ENCODE results near the gene CORO2A.

The CORO2A gene

DNA sequence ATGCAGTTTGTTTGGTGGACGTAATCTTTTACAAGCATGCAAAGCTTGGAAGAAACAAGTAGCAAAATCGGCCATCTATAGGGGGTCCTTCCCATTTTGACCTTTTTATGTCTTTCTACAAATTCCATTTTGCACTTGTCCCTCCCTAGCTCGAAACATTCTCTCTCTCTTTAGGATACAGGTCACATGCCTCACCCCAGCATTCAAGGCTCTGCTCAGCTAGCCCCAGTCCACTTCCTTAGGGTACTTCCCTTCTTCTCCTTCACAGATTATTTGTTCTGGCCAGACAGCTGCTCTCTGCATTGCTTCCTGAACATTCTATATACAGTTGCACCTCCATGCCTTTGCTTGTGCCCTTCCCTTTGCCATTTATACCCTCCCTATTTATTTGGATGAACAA is 41.7 kb downstream of the CORO2A start (continued):
- TF ChIP-seq, protein P1, sequence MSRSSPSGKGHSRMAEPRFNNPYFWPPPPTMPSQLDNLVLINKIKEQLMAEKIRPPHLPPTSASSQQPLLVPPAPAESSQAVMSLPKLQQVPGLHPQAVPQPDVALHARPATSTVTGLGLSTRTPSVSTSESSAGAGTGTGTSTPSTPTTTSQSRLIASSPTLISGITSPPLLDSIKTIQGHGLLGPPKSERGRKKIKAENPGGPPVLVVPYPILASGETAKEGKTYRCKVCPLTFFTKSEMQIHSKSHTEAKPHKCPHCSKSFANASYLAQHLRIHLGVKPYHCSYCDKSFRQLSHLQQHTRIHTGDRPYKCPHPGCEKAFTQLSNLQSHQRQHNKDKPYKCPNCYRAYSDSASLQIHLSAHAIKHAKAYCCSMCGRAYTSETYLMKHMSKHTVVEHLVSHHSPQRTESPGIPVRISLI (tag by site-specific recombination; IDR thresholded peaks at IDR 0.05): no peak
- no peak for TF ChIP-seq ZNF76 (tag by site-specific recombination; IDR thresholded peaks at IDR 0.05; ENCODE audit: borderline replicate concordance, low read depth)

DNA sequence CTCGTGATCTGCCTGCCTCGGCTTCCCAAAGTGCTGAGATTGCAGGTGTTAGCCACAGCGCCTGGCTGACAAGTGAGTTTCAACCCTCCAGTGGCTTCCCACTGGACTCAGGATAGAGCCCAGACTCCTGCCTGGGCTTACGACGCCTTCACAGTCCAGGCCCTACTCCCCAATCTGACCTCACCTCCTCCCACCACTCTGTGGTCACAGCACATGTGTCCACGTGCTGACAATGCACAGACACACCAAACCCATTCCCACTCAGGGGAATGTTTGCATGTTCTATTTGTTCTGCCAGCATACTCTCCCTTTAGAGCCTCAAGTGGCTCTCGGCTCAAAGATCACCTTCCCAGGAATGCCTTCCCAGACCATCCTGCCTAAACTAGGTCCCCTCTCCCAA is 42.3 kb downstream of the CORO2A start:
- no peaks in the 10 kb centered on the region for H3K9me3 ChIP-seq (ENCODE audit: control insufficient read depth, insufficient read depth, low read depth, low read length)
- H3K4me3 ChIP-seq (ENCODE audit: low read depth, low read length): no peak overlapping the region
- H3K4me1 ChIP-seq (ENCODE audit: control insufficient read depth, insufficient read depth, low read length): no peaks in the 10 kb centered on the region; the same call in 1 of the 2 replicates
- H3K36me3 ChIP-seq (ENCODE audit: control insufficient read depth in 2 of 2, insufficient read depth in 1 of 2, low read length in 2 of 2): no peaks in the 10 kb centered on the region
- TF ChIP-seq, protein P2, sequence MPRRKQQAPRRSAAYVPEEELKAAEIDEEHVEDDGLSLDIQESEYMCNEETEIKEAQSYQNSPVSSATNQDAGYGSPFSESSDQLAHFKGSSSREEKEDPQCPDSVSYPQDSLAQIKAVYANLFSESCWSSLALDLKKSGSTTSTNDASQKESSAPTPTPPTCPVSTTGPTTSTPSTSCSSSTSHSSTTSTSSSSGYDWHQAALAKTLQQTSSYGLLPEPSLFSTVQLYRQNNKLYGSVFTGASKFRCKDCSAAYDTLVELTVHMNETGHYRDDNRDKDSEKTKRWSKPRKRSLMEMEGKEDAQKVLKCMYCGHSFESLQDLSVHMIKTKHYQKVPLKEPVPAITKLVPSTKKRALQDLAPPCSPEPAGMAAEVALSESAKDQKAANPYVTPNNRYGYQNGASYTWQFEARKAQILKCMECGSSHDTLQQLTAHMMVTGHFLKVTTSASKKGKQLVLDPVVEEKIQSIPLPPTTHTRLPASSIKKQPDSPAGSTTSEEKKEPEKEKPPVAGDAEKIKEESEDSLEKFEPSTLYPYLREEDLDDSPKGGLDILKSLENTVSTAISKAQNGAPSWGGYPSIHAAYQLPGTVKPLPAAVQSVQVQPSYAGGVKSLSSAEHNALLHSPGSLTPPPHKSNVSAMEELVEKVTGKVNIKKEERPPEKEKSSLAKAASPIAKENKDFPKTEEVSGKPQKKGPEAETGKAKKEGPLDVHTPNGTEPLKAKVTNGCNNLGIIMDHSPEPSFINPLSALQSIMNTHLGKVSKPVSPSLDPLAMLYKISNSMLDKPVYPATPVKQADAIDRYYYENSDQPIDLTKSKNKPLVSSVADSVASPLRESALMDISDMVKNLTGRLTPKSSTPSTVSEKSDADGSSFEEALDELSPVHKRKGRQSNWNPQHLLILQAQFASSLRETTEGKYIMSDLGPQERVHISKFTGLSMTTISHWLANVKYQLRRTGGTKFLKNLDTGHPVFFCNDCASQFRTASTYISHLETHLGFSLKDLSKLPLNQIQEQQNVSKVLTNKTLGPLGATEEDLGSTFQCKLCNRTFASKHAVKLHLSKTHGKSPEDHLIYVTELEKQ (tag by site-specific recombination; IDR thresholded peaks at IDR 0.05; ENCODE audit: borderline replicate concordance): no peak
- TF ChIP-seq ZNF223 (tag by site-specific recombination; IDR thresholded peaks at IDR 0.05) (no peak), ZNF404 (tag by site-specific recombination; IDR thresholded peaks at IDR 0.05) (no peak), EGR2 (tag by site-specific recombination; IDR thresholded peaks at IDR 0.05; ENCODE audit: low read depth) (peak; percentile 52)
- TF ChIP-seq, protein P3, sequence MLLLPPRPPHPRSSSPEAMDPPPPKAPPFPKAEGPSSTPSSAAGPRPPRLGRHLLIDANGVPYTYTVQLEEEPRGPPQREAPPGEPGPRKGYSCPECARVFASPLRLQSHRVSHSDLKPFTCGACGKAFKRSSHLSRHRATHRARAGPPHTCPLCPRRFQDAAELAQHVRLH (tag by site-specific recombination; IDR thresholded peaks at IDR 0.05): no peak
- TF ChIP-seq, protein P4, sequence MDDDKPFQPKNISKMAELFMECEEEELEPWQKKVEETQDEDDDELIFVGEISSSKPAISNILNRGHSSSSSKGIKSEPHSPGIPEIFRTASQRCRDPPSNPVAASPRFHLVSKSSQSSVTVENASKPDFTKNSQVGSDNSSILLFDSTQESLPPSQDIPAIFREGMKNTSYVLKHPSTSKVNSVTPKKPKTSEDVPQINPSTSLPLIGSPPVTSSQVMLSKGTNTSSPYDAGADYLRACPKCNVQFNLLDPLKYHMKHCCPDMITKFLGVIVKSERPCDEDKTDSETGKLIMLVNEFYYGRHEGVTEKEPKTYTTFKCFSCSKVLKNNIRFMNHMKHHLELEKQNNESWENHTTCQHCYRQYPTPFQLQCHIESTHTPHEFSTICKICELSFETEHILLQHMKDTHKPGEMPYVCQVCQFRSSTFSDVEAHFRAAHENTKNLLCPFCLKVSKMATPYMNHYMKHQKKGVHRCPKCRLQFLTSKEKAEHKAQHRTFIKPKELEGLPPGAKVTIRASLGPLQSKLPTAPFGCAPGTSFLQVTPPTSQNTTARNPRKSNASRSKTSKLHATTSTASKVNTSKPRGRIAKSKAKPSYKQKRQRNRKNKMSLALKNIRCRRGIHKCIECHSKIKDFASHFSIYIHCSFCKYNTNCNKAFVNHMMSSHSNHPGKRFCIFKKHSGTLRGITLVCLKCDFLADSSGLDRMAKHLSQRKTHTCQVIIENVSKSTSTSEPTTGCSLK (tag by site-specific recombination; IDR thresholded peaks at IDR 0.05): no peak
- TF ChIP-seq, protein P5, sequence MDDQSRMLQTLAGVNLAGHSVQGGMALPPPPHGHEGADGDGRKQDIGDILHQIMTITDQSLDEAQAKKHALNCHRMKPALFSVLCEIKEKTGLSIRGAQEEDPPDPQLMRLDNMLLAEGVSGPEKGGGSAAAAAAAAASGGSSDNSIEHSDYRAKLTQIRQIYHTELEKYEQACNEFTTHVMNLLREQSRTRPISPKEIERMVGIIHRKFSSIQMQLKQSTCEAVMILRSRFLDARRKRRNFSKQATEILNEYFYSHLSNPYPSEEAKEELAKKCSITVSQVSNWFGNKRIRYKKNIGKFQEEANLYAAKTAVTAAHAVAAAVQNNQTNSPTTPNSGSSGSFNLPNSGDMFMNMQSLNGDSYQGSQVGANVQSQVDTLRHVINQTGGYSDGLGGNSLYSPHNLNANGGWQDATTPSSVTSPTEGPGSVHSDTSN (CRISPR knock-in tag; IDR thresholded peaks at IDR 0.05): no peak
- H3K27ac ChIP-seq (ENCODE audit: extremely low read depth, low read depth, low read length): no peak overlapping the region
- POLR2A ChIA-PET: no interaction called here
- CTCF ChIA-PET: interaction anchor here (1.2 kb wide), 1 partner anchor 56 kb away, joined by 4 read pairs; no protein-coding TSS in a partner anchor

DNA sequence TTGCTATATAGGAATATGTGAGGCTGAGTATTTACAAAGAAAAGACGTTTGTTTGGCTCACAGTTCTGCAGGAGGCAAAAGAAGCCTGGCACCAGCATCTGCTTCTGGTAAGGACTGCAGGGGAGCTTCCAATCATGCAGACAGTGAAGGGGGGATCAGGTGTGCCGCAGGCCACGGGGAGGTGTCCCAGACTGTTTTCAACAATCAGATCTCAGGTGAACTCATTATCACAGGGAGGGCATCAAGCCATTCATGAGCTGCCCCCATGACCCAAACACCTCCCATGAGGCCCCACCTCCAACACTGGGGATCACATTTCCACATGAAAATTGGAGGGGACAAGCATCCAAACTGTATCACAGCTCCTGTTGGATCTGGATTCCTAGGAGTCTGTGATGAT is 43.0 kb downstream of the CORO2A start:
- H3K4me3 ChIP-seq (ENCODE audit: low read depth, low read length): no peak overlapping the region
- CTCF ChIA-PET: interaction anchor here (0.7 kb wide), 1 partner anchor 21 kb away, joined by 3 read pairs; no protein-coding TSS in a partner anchor
- no peaks in the 10 kb centered on the region; the same call in 1 of the 2 replicates for H3K4me1 ChIP-seq (ENCODE audit: control insufficient read depth, insufficient read depth, low read length)
- no peak for TF ChIP-seq ZNF629 (tag by site-specific recombination; IDR thresholded peaks at IDR 0.05)
- TF ChIP-seq, protein P6, sequence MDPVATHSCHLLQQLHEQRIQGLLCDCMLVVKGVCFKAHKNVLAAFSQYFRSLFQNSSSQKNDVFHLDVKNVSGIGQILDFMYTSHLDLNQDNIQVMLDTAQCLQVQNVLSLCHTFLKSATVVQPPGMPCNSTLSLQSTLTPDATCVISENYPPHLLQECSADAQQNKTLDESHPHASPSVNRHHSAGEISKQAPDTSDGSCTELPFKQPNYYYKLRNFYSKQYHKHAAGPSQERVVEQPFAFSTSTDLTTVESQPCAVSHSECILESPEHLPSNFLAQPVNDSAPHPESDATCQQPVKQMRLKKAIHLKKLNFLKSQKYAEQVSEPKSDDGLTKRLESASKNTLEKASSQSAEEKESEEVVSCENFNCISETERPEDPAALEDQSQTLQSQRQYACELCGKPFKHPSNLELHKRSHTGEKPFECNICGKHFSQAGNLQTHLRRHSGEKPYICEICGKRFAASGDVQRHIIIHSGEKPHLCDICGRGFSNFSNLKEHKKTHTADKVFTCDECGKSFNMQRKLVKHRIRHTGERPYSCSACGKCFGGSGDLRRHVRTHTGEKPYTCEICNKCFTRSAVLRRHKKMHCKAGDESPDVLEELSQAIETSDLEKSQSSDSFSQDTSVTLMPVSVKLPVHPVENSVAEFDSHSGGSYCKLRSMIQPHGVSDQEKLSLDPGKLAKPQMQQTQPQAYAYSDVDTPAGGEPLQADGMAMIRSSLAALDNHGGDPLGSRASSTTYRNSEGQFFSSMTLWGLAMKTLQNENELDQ (tag by site-specific recombination; IDR thresholded peaks at IDR 0.05; ENCODE audit: low read depth): no peak
- no peak for TF ChIP-seq ZNF544 (tag by site-specific recombination; IDR thresholded peaks at IDR 0.05)
- TF ChIP-seq ZBTB20 (tag by site-specific recombination; IDR thresholded peaks at IDR 0.05): peak; percentile 6; the same call in 1 of the 2 replicates
- TF ChIP-seq ZNF624 (tag by site-specific recombination; IDR thresholded peaks at IDR 0.05): no peak
- no peaks in the 10 kb centered on the region for H3K9me3 ChIP-seq (ENCODE audit: control insufficient read depth, insufficient read depth, low read depth, low read length)
- H3K36me3 ChIP-seq (ENCODE audit: control insufficient read depth in 2 of 2, insufficient read depth in 1 of 2, low read length in 2 of 2): no peaks in the 10 kb centered on the region
- POLR2A ChIA-PET: no interaction called here
- H3K27ac ChIP-seq (ENCODE audit: extremely low read depth, low read depth, low read length): no peak overlapping the region
